ENCODE data around the gene C3orf20. TPM values are rescaled to one million over a fixed set of nuclear protein-coding genes. Genes with fewer than 3 reads are reported as not detected.
A peak's percentile ranks its signal among the peaks of the same experiment; 100 is the strongest.

The C3orf20 gene
- total and polyA plus RNA-seq, 2 of the 13 experiments (the other 11 are each of a cell fraction or from before 2014, with no cell fraction given), result 0.03 to 0.04 TPM

DNA sequence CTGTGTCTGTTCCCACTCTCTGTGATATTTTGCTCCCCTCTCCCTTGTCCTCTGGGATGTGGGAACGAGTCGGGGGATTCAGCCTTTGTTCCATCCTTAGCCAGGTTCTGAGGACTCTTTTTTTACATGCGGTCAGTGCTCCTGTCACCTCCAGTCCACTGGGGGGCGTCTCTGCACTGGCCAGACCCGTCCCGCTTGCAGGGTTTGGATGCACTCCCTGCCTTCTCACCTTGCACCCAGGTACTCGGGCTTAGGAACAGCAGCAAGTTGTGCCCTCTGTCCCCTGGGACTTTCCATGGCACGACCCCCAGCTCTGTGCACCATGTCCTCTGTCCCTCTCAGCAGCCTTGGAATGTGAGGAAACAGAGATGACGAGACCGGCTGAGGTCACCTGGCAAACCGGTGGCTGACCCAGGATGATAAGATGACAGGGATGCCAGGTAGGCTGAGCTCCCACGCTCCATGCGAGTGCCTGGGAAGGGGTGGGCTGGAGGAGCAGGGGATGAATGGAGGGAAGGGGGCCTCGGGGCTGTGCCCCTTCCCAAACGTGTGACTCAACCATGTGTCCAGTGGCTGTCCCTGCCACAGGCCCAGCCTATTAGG, 116.5 kb downstream of the C3orf20 start (continued):
- TF ChIP-seq, protein P1, sequence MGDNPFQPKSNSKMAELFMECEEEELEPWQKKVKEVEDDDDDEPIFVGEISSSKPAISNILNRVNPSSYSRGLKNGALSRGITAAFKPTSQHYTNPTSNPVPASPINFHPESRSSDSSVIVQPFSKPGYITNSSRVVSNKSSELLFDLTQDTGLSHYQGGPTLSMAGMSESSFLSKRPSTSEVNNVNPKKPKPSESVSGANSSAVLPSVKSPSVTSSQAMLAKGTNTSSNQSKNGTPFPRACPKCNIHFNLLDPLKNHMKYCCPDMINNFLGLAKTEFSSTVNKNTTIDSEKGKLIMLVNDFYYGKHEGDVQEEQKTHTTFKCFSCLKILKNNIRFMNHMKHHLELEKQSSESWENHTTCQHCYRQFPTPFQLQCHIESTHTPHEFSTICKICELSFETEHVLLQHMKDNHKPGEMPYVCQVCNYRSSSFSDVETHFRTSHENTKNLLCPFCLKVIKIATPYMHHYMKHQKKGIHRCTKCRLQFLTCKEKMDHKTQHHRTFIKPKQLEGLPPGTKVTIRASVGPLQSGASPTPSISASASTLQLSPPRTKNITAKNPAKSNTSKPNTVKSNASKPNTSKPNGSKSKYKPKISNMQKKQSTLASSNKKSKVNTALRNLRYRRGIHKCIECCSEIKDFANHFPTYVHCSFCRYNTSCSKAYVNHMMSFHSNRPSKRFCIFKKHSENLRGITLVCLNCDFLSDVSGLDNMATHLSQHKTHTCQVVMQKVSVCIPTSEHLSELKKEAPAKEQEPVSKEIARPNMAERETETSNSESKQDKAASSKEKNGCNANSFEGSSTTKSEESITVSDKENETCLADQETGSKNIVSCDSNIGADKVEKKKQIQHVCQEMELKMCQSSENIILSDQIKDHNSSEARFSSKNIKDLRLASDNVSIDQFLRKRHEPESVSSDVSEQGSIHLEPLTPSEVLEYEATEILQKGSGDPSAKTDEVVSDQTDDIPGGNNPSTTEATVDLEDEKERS (CRISPR knock-in tag; IDR thresholded peaks at IDR 0.05), result no peak
- TF ChIP-seq, protein P2, sequence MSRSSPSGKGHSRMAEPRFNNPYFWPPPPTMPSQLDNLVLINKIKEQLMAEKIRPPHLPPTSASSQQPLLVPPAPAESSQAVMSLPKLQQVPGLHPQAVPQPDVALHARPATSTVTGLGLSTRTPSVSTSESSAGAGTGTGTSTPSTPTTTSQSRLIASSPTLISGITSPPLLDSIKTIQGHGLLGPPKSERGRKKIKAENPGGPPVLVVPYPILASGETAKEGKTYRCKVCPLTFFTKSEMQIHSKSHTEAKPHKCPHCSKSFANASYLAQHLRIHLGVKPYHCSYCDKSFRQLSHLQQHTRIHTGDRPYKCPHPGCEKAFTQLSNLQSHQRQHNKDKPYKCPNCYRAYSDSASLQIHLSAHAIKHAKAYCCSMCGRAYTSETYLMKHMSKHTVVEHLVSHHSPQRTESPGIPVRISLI (CRISPR knock-in tag; IDR thresholded peaks at IDR 0.05; ENCODE audit: borderline replicate concordance), result peak; percentile 58; the same call in 1 of the 2 replicates
- TF ChIP-seq XRCC5 (optimal IDR thresholded peaks at IDR 0.05; ENCODE audit: low read length), result peak; percentile 69
- TF ChIP-seq, protein P3, sequence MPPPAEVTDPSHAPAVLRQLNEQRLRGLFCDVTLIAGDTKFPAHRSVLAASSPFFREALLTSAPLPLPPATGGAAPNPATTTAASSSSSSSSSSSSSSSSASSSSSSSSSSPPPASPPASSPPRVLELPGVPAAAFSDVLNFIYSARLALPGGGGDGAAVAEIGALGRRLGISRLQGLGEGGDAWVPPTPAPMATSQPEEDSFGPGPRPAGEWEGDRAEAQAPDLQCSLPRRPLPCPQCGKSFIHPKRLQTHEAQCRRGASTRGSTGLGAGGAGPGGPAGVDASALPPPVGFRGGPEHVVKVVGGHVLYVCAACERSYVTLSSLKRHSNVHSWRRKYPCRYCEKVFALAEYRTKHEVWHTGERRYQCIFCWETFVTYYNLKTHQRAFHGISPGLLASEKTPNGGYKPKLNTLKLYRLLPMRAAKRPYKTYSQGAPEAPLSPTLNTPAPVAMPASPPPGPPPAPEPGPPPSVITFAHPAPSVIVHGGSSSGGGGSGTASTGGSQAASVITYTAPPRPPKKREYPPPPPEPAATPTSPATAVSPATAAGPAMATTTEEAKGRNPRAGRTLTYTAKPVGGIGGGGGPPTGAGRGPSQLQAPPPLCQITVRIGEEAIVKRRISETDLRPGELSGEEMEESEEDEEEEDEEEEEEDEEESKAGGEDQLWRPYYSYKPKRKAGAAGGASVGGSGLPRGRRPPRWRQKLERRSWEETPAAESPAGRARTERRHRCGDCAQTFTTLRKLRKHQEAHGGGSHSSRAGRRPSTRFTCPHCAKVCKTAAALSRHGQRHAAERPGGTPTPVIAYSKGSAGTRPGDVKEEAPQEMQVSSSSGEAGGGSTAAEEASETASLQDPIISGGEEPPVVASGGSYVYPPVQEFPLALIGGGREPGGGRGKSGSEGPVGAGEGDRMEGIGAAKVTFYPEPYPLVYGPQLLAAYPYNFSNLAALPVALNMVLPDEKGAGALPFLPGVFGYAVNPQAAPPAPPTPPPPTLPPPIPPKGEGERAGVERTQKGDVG (CRISPR knock-in tag; IDR thresholded peaks at IDR 0.05; ENCODE audit: borderline replicate concordance), result no peak
- no peak for TF ChIP-seq REPIN1 (CRISPR knock-in tag; IDR thresholded peaks at IDR 0.05; ENCODE audit: borderline replicate concordance, low read depth)
- TF ChIP-seq ERF (CRISPR knock-in tag; IDR thresholded peaks at IDR 0.05), result peak; percentile 29; the same call in 1 of the 2 replicates
- TF ChIP-seq ISL2 (CRISPR knock-in tag; IDR thresholded peaks at IDR 0.05), result no peak
- TF ChIP-seq, protein P4, sequence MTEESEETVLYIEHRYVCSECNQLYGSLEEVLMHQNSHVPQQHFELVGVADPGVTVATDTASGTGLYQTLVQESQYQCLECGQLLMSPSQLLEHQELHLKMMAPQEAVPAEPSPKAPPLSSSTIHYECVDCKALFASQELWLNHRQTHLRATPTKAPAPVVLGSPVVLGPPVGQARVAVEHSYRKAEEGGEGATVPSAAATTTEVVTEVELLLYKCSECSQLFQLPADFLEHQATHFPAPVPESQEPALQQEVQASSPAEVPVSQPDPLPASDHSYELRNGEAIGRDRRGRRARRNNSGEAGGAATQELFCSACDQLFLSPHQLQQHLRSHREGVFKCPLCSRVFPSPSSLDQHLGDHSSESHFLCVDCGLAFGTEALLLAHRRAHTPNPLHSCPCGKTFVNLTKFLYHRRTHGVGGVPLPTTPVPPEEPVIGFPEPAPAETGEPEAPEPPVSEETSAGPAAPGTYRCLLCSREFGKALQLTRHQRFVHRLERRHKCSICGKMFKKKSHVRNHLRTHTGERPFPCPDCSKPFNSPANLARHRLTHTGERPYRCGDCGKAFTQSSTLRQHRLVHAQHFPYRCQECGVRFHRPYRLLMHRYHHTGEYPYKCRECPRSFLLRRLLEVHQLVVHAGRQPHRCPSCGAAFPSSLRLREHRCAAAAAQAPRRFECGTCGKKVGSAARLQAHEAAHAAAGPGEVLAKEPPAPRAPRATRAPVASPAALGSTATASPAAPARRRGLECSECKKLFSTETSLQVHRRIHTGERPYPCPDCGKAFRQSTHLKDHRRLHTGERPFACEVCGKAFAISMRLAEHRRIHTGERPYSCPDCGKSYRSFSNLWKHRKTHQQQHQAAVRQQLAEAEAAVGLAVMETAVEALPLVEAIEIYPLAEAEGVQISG (CRISPR knock-in tag; IDR thresholded peaks at IDR 0.05), result peak; percentile 62; the same call in 1 of the 2 replicates
- 0 out of 2 replicates have a peak, but pooled peaks have one; percentile 41 for TF ChIP-seq ZNF891 (CRISPR knock-in tag; IDR thresholded peaks at IDR 0.05)
- peak; percentile 30; the same call in 1 of the 2 replicates for TF ChIP-seq MYC (CRISPR knock-in tag; IDR thresholded peaks at IDR 0.05; ENCODE audit: borderline replicate concordance)
- TF ChIP-seq MEIS1 (CRISPR knock-in tag; IDR thresholded peaks at IDR 0.05; ENCODE audit: borderline replicate concordance), result no peak; the same call in 1 of the 2 replicates
- no peak for TF ChIP-seq PHF5A (CRISPR knock-in tag; IDR thresholded peaks at IDR 0.05; ENCODE audit: low read depth, unreplicated experiment)
- TF ChIP-seq RAD21 (CRISPR knock-in tag; IDR thresholded peaks at IDR 0.05), result peak; percentile 85
- TF ChIP-seq PPARG (CRISPR knock-in tag; conservative IDR thresholded peaks at IDR 0.05), result no peak
- TF ChIP-seq MTF2 (CRISPR knock-in tag; IDR thresholded peaks at IDR 0.05; ENCODE audit: borderline replicate concordance), result 0 out of 2 replicates have a peak, but pooled peaks have one; percentile 43

Measured in HepG2 (cell line).